Mucosa of stomach (tissue), 1 donor: ENCODE data around the gene SPATA21.

Source experiments
- H3K27me3 ChIP-seq: one replicate; pipeline ENCODE4 v1.7.0; 2013; ENCODE audit warnings: mild to moderate bottlenecking, low read length; ENCODE audit not compliant: control insufficient read depth, insufficient read depth
- H3K36me3 ChIP-seq: one replicate; pipeline ENCODE4 v1.7.0; 2013; ENCODE audit warnings: low read length; ENCODE audit not compliant: control insufficient read depth, insufficient read depth
- H3K4me1 ChIP-seq: one replicate; pipeline ENCODE4 v1.7.0; 2013; ENCODE audit warnings: mild to moderate bottlenecking, low read length; ENCODE audit not compliant: control insufficient read depth, insufficient read depth
- H3K4me3 ChIP-seq: one replicate; pipeline ENCODE4 v1.7.0; 2013; ENCODE audit warnings: low read length
- H3K9ac ChIP-seq: one replicate; pipeline ENCODE4 v1.7.0; 2013; ENCODE audit warnings: mild to moderate bottlenecking, low read length, moderate library complexity
- H3K9me3 ChIP-seq: one replicate; pipeline ENCODE4 v1.7.0; 2013; ENCODE audit warnings: mild to moderate bottlenecking, low read length, moderate library complexity; ENCODE audit not compliant: control insufficient read depth
- donor health status: Pancreatic carcinoma.

SPATA21 gene

DNA sequence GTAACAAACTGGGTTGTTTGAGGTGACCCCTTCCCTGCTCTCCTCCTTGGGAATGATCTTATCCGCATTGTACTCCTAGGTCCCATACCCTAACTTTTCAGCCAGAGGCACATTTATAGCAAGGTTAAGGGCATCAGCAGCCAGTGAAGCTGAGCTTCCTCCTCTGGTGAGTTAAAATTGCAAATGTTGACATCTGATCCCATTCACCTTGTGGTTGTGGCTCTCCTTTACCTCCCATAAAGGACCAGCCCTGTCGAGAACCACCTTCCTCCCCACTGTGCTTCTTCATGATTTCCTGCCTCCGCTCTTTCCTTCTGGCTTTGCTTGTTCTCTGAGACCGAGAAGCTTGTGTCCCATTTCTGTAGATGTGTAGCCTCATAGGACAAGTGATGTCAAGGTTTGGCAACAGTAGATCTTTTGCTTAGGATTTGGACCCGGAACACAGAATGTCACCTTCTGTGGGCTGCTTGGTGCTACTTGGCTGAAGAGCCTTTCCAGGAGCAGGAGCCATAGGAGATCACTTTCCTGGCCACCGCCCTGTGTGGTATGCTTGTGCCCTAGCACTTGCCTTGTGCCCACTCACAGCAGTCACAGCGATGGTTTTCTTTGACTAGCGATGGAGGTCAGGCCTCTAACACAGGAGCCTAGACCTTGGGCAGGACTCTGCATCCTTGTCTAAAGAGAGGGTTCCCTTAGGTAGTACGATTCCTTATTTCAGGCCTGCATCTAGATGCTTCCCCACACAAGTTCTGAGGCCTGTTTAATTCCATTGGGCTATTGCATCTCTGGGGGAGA is 51.4 kb downstream of the SPATA21 start:
- Histone ChIP-seq H3K27me3 (no peaks in the 10 kb centered on the region), H3K9me3 (no peaks in the 10 kb centered on the region), H3K36me3 (no peaks in the 10 kb centered on the region), H3K4me3 (no peak overlapping the region), H3K4me1 (peaks cover 28% of the 10 kb centered on the region), H3K9ac (no peak overlapping the region)

DNA sequence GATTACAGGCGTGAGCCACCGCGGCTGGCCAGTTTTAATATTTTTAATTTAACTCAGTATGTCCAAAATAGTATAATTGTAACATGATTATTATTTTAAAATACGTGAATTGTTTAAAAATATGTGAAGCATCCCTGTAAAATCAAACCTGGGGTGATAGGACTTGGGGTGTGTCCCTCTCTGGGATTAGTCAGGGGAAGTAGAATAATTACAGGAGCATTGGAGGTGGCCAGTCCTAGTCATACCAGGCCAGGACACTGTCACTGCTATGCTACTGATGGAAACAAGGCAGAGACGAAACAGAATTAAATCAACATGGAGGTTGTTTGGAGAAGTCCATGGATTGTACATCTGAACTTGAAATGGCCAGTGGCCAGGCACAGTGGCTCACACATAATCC is 53.3 kb downstream of the SPATA21 start:
- H3K27me3 ChIP-seq = no peaks in the 10 kb centered on the region
- H3K36me3 ChIP-seq = no peaks in the 10 kb centered on the region
- no peaks in the 10 kb centered on the region for H3K9me3 ChIP-seq
- H3K4me3 ChIP-seq = no peak overlapping the region
- H3K9ac ChIP-seq = no peak overlapping the region
- H3K4me1 ChIP-seq = peaks cover 34% of the 10 kb centered on the region

DNA sequence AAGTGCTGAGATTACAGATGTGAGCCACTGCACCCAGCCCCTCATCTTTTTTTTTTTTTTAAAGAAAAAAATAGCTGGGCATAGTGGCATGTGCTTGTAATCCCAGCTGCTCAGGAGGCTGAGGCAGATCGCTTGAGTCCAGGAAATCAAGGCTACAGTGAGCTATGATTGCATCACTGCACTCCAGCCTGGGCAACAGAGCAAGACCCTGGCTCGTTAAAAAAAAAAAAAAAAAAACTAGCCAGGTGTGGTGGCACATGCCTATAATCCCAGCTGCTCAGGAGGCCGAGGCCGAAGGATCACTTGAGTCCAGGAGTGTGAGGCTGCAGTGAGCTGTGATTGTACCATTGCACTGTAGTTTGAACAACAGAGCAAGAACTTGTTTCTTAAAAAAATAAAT is 56.4 kb downstream of the SPATA21 start:
- Histone ChIP-seq H3K36me3 (no peaks in the 10 kb centered on the region), H3K4me3 (no peak overlapping the region), H3K4me1 (peaks cover 28% of the 10 kb centered on the region), H3K9me3 (no peaks in the 10 kb centered on the region), H3K27me3 (no peaks in the 10 kb centered on the region), H3K9ac (no peak overlapping the region)

DNA sequence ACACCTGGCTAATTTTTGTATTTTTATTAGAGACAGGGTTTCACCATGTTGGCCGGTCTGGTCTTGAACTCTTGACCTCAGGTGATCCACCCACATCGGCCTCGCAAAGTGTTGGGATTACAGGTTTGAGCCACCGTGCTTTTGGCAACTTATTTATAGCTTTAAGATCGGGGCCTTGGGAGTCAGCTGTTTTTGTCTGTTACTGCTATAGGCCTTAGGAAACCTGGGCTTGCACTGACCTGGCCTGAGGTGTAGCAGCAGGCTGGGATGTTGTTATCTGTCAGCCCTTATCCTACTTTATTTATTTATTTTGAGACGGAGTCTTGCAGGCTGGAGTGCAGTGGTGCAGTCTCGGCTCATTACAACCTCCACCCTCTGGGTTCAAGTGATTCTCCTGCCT is 58.8 kb downstream of the SPATA21 start:
- no peaks in the 10 kb centered on the region for H3K27me3 ChIP-seq
- no peaks in the 10 kb centered on the region for H3K9me3 ChIP-seq
- no peaks in the 10 kb centered on the region for H3K36me3 ChIP-seq
- no peak overlapping the region for H3K4me3 ChIP-seq
- H3K9ac ChIP-seq = no peak overlapping the region
- peaks cover 26% of the 10 kb centered on the region for H3K4me1 ChIP-seq

DNA sequence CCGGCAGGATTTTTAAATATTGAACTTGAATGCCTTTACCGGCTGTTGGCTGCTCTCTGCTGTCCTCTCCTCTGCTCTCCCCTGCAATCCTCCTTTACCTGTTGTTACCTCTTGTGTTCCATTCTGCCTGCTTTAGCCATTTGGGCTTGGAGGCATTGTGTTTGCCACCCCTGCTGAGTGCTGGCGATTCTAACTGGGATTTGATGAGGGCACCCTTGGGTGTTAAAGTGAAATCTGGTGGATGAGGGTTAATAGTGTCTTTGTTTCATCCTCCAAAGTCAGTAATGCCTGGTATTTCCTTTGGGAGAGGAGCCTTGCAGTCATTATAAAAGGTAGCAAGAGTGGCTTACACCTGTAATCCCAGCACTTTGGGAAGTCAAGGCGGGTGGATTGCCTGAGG is 60.3 kb downstream of the SPATA21 start:
- H3K4me1 ChIP-seq = peaks cover 33% of the 10 kb centered on the region
- H3K27me3 ChIP-seq = no peaks in the 10 kb centered on the region
- no peak overlapping the region for H3K9ac ChIP-seq
- H3K4me3 ChIP-seq = no peak overlapping the region
- H3K36me3 ChIP-seq = no peaks in the 10 kb centered on the region
- no peaks in the 10 kb centered on the region for H3K9me3 ChIP-seq

DNA sequence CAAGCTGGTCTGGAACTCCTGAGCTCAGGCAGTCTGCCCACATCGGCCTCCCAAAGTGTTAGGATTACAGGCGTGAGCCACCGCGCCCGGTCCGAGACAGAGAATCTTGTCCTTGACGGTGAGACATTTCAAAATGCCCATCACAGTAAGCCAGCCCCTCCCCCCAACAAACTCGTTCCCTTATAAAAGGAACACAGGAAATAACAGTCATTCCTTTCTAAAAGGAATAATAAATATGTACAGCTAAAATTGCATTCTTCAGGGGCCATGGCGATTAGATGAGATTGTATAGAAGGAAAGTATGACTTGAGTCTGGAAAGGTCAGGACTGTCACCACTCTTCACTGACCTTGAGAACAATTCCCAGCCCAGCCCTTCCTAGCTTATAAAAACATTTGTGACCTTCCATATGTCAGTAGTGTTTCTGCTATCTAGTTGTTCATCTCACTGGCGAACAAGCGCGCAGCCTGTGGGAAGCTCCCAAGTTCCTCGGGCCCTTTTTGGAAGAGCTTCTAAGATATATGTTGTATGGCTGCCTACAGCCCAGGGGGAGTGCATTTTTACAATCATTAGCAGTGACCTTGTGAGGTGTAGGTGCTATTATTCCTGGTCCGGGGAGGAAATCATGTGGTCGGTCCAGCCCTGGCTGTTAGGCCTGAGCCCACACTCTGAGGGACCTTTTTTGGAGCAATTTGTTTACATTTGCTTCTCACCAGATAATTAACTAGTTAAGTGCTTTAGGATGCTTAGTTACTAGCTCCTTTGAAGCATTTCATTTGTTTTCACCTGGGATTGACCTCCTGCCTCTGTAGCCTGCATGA is 61.5 kb downstream of the SPATA21 start:
- no peaks in the 10 kb centered on the region for H3K27me3 ChIP-seq
- peaks cover 33% of the 10 kb centered on the region for H3K4me1 ChIP-seq
- peak overlapping the region; percentile 2 for H3K9ac ChIP-seq
- H3K9me3 ChIP-seq = no peaks in the 10 kb centered on the region
- no peaks in the 10 kb centered on the region for H3K36me3 ChIP-seq
- H3K4me3 ChIP-seq = no peak overlapping the region

DNA sequence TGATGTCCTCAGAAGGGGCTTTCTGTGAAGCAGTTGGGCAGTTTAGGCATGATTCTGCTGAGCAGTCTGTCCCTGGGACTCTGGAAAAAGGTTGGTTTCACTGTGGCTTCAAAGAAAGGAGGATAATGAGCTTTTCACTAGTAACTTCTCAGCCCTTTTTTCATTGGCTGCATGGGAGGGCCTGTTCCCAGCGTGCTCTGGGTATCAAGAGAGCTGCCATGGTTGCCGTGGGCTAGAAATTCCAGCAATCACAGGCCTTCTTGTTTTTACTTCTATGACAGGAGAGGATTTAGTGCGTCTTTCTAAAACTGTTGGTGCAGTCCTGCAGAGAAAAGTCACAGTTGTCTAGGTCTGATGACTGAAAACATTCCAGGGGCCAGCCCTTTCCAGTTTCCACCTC is 63.0 kb downstream of the SPATA21 start:
- Histone ChIP-seq H3K36me3 (no peaks in the 10 kb centered on the region), H3K4me1 (peaks cover 30% of the 10 kb centered on the region), H3K9ac (no peak overlapping the region), H3K9me3 (no peaks in the 10 kb centered on the region), H3K4me3 (no peak overlapping the region), H3K27me3 (no peaks in the 10 kb centered on the region)

DNA sequence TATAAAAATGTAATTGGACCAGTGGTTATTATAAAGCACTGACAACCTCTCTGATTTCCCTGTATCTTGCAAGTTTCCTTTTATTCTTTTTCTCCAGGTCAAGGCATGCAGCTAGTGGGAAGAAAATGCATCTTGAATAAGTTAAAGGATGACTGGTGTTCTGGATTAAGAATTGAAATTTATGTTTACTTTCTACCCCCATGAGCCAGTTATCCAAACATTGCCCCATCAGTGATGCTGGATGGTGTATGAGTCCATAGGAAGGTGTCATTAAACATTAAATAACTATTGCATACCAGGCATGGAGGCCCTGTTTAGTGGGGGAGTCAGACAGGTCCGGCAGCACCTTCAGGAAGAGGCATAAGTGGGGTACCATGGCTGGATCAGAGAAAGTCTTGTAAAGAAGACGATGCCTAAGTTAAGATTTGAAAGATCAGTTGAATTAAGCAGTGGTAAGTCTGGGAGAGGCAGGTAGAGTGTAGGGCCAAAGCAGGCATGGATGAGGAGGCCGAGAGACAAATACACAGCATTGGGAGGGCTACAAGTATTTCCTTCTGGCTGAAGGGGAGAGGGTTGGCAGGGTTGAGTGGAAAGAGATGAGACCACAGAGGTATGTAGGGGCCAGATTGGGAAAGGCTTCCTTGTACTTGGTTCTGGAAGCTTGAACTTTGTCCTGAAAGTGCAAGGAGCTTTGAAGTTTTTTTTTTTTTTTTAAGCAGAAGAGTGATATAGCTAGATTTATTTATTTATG is 64.5 kb downstream of the SPATA21 start:
- Histone ChIP-seq H3K9ac (peak overlapping the region; percentile 31), H3K36me3 (no peaks in the 10 kb centered on the region), H3K9me3 (no peaks in the 10 kb centered on the region), H3K4me3 (no peak overlapping the region), H3K4me1 (peaks cover 27% of the 10 kb centered on the region), H3K27me3 (no peaks in the 10 kb centered on the region)

DNA sequence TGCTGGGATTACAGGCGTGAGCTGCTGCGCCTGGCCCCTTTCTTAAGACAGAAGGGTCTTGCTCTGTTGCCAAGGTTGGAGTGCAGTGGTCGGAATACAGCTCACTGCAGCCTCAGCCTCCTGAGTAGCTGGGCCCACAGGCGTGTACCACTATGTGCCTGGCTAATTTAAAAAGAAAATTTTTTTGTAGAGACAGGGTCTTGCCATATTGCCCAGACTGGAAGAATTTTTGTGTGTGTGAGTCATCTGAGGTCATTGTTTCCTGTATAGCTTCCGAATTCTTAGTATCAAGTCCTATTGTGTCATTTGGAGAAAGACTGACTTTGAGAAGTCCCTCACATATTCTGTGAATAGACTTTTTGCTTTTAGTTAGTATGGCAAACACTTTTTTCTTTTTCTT is 65.5 kb downstream of the SPATA21 start:
- Histone ChIP-seq H3K36me3 (no peaks in the 10 kb centered on the region), H3K9me3 (no peaks in the 10 kb centered on the region), H3K27me3 (no peaks in the 10 kb centered on the region), H3K4me1 (peaks cover 27% of the 10 kb centered on the region), H3K4me3 (no peak overlapping the region), H3K9ac (no peak overlapping the region)

DNA sequence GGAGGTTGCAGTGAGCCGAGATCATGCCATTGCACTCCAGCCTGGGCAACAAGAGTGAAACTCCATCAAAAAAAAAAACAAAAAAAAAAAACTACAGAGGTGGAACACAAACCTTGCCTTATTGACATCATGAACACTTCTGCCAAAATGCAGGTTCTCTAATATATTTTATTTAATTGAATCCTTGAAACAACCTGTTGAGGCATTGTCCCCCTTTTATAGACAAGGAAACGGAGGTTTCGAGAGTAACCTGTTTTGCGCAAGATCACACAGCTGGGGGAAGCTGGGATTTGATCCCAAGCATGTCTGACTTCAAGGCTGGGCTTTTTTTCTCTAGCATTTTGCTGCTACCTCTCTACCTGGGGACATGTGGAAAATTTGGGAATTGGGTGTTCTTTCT is 67.4 kb downstream of the SPATA21 start:
- no peaks in the 10 kb centered on the region for H3K36me3 ChIP-seq
- H3K27me3 ChIP-seq = no peaks in the 10 kb centered on the region
- H3K4me1 ChIP-seq = peaks cover 21% of the 10 kb centered on the region
- H3K9me3 ChIP-seq = no peaks in the 10 kb centered on the region
- H3K9ac ChIP-seq = no peak overlapping the region
- no peak overlapping the region for H3K4me3 ChIP-seq

DNA sequence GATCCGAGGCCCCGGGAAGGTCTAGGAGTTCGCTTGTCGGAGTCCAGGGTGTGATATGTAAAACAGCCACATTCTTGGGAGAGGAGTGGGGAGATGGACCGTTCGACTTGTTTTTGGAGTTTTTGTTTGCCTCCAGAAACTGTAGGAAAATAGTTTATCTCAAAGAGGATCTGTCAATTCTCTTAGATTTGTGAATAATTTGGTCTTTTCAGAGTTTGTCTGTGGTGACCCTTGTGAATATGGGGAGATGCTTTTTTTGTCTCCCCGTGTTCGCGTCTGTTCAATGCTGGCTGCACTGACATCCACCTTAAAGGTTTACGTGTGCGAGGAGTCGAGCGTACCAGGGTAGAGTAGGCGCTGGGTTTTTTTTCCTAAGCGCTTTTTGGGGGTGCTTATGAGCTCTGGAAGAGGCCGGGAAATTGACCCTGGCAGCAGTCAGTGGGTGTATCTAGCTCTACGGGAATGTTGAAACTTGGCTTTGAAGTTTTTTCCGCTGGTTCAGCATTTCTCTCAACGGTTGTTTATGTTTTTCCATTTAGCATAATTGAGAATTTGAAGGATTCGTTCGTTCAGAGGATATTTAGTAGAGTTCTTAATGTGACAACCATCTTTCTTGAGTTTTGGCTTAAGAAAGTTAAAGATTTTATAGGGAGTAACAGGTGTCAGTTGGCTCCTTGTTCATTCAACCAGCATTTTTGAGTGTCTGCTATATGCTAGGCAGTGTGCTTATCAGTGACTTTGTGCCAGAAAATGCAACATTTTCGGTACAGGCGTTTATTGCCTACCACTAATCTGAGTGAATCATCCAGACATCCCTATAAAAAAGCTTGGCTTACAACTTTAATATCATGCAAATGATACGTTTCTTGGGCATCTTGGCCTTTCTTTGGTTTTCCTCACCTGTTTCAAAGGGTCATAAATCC is 69.0 kb downstream of the SPATA21 start:
- Histone ChIP-seq H3K4me1 (peaks cover 14% of the 10 kb centered on the region), H3K4me3 (peak overlapping the region; percentile 53), H3K27me3 (no peaks in the 10 kb centered on the region), H3K36me3 (no peaks in the 10 kb centered on the region), H3K9me3 (no peaks in the 10 kb centered on the region), H3K9ac (peak overlapping the region; percentile 92)
